HepG2 (cell line): ENCODE results near the gene CHAF1A. TPM values are rescaled to one million over a fixed set of nuclear protein-coding genes. Genes with fewer than 3 reads are reported as not detected.
A peak's percentile ranks its signal among the peaks of the same experiment; 100 is the strongest.

Experiments used
- AKNA ChIP-seq: sonication (generic); formaldehyde crosslinking; IDR thresholded peaks from 2 replicates; pipeline ENCODE4 v1.4.0; 2020; ENCODE audit warnings: missing genetic modification reagents, borderline replicate concordance
- CBFB ChIP-seq: sonication (generic); formaldehyde crosslinking; IDR thresholded peaks from 2 replicates; pipeline ENCODE4 v1.4.0; 2020; ENCODE audit warnings: missing genetic modification reagents
- CBX1 ChIP-seq: IDR thresholded peaks from one replicate; pipeline ENCODE4 v1.6.1; 2016; ENCODE audit warnings: antibody characterized with exemption, low read depth
- MIXL1 ChIP-seq: IDR thresholded peaks from 2 replicates; pipeline ENCODE4 v1.6.1; 2016
- NFKB2 ChIP-seq: sonication (generic); formaldehyde crosslinking; IDR thresholded peaks from 2 replicates; pipeline ENCODE4 v1.4.0; 2020; ENCODE audit warnings: missing genetic modification reagents, borderline replicate concordance
- NONO ChIP-seq, 2 experiments: fragments of 450-650 bp in 1 of 2; sonication (generic) in 1 of 2; formaldehyde crosslinking in 1 of 2; IDR thresholded peaks in 1 of 2; conservative IDR thresholded peaks in 1 of 2; 2 replicates each; pipeline versions ENCODE4 v1.6.1 to v1.8.0; 2017 to 2022; ENCODE audit warnings: mild to moderate bottlenecking in 1 of 2, missing genetic modification reagents in 1 of 2, moderate library complexity in 1 of 2
- RFX1 ChIP-seq: fragments of 450-650 bp; IDR thresholded peaks from 2 replicates; pipeline ENCODE4 v1.6.1; 2017
- THAP9 ChIP-seq: sonication (generic); formaldehyde crosslinking; IDR thresholded peaks from 2 replicates; pipeline ENCODE4; 2020; ENCODE audit warnings: missing genetic modification reagents, mild to moderate bottlenecking, borderline replicate concordance
- ZNF142 ChIP-seq: sonication (generic); formaldehyde crosslinking; IDR thresholded peaks from 2 replicates; pipeline ENCODE4 v1.4.0; 2020; ENCODE audit warnings: missing genetic modification reagents
- ZNF280D ChIP-seq: sonication (generic); formaldehyde crosslinking; IDR thresholded peaks from 2 replicates; pipeline ENCODE4 v1.5.1; 2020; ENCODE audit warnings: mild to moderate bottlenecking, missing genetic modification reagents
- ZNF678 ChIP-seq: sonication (generic); formaldehyde crosslinking; IDR thresholded peaks from 2 replicates; pipeline ENCODE4 v1.4.0; 2020; ENCODE audit warnings: mild to moderate bottlenecking, missing genetic modification reagents
- polyA plus RNA-seq, 8 experiments: library from polyadenylated mRNA; depleted of rRNA in 3 of 8; stranded (reverse) in 7 of 8; unstranded in 1 of 8; fragments of >200 nt; fragmentation: Illumina TruSeq in 4 of 8; extraction: Trizol in 4 of 8; gene quantifications; 2 replicates each; pipeline versions ENCODE4 v1.2.1 to v1.2.3, GENCODE V29; 2011 to 2016; ENCODE audit warnings: low read depth in 4 of 8, missing spikeins in 1 of 8, mixed read lengths in 1 of 8; ENCODE audit not compliant: insufficient read depth in 1 of 8
- total RNA-seq, 5 experiments: library from RNA; depleted of rRNA; stranded (reverse); fragments of >200 nt; fragmentation: Illumina TruSeq; extraction: Trizol; gene quantifications; 2 replicates each; pipeline ENCODE4 v1.2.3, GENCODE V29; 2016; ENCODE audit warnings: low read depth in 1 of 5

The CHAF1A gene
- total and polyA plus RNA-seq, 2 of the 13 experiments (the other 11 are each of a cell fraction or from before 2014, with no cell fraction given), result 11.0 to 34.8 TPM

GRCh38 chr19:4457654-4458395, 55.4 kb downstream of the CHAF1A start, which contains the start of gene UBXN6 (continued):
- TF ChIP-seq THAP9 (CRISPR knock-in tag) (peak; percentile 83; the same call in 1 of the 2 replicates), NONO (IDR thresholded peaks at IDR 0.05) (no peak), NONO (CRISPR knock-in tag; conservative IDR thresholded peaks at IDR 0.05) (peak; percentile 62; the same call in 1 of the 2 replicates), ZNF280D (CRISPR knock-in tag) (no peak), CBX1 (no peak), MIXL1 (CRISPR knock-in tag) (peak; percentile 66; the same call in 1 of the 2 replicates), ZNF678 (no peak), NFKB2 (CRISPR knock-in tag) (peak; percentile 36; the same call in 1 of the 2 replicates), CBFB (CRISPR knock-in tag) (peak; percentile 78; the same call in 1 of the 2 replicates), ZNF142 (CRISPR knock-in tag) (no peak), AKNA (CRISPR knock-in tag) (no peak), RFX1 (peak; percentile 95)
